AG10803 (cell line): ENCODE results near the gene MRPL40.
A peak's percentile ranks its signal among the peaks of the same experiment; 100 is the strongest.

ENCODE experiments used
- DNase-seq: peaks from one replicate; pipeline ENCODE4 v3.0.0; 2010; ENCODE audit warnings: low read depth
- H3K4me3 ChIP-seq: 2 replicates; pipeline ENCODE4 v1.5.1; 2011; ENCODE audit warnings: mild to moderate bottlenecking, low read length, control low read depth
- TF ChIP-seq, protein P1 (sequence below): conservative IDR thresholded peaks from 2 replicates; pipeline ENCODE4 v1.5.1; 2011; ENCODE audit warnings: mild to moderate bottlenecking, low read length, control low read depth, inconsistent platforms

The MRPL40 gene

GRCh38 chr22:19463491-19464469 is 31.4 kb downstream of the MRPL40 start:
- TF ChIP-seq, protein P1, sequence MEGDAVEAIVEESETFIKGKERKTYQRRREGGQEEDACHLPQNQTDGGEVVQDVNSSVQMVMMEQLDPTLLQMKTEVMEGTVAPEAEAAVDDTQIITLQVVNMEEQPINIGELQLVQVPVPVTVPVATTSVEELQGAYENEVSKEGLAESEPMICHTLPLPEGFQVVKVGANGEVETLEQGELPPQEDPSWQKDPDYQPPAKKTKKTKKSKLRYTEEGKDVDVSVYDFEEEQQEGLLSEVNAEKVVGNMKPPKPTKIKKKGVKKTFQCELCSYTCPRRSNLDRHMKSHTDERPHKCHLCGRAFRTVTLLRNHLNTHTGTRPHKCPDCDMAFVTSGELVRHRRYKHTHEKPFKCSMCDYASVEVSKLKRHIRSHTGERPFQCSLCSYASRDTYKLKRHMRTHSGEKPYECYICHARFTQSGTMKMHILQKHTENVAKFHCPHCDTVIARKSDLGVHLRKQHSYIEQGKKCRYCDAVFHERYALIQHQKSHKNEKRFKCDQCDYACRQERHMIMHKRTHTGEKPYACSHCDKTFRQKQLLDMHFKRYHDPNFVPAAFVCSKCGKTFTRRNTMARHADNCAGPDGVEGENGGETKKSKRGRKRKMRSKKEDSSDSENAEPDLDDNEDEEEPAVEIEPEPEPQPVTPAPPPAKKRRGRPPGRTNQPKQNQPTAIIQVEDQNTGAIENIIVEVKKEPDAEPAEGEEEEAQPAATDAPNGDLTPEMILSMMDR = no peak
- H3K4me3 ChIP-seq = no peak overlapping the region
- DNase-seq = peak; percentile 63

DNA sequence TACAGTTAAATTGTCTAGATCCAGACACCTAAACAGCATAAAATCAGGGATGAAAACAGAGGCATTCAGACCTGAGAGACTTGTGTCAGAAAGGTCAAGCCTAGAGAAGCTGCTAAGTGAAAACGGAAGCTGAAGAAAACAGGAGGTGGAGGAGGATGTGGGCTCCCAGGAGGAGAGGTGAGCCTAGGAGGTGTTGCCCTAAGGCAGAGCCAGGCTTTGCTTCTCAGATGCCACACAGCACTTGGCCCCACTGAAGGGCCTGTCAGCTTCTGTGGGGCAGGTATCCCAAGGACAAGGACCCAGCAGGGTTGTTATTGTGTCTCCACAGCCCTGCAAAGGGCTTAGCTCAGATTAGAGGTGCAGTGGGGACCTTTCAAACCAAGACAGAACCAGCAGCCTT is 32.2 kb downstream of the MRPL40 start:
- TF ChIP-seq, protein P1 = no peak
- DNase-seq = no peak
- H3K4me3 ChIP-seq = no peak overlapping the region

- H3K4me3 ChIP-seq = no peak overlapping the region
- no peak for DNase-seq
- TF ChIP-seq, protein P1 = no peak
These were observed 32.6 kb downstream of the MRPL40 start for GRCh38 chr22:19464975-19465374.

DNA sequence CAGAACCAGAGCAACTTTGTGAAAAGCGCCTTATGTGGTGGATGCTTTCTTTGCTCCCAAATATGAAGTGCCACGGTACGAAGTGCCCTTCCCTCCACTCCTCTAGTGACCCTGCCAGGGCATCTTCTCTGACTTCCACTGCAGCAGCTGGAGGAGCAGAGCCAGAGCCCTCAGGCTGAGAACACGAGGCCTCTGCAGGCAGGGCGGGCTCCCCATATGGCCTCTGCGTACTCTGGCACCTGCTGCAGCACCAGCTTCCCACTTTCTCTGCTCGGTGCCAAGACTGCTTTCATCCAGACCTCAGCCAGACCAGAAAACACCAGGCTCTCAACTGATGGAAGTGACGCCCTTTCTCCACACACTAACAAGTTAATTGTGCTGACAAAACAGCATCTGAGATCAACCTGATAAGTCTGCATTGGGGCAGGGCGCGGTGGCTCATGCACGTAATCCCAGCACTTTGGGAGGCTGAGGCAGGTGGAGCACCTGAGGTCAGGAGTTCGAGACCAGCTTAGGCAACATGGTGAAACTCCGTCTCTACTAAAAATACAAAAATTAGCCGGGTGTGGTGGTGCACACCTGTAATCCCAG is 33.9 kb downstream of the MRPL40 start:
- H3K4me3 ChIP-seq = no peak overlapping the region
- TF ChIP-seq, protein P1 = no peak
- no peak for DNase-seq

DNA sequence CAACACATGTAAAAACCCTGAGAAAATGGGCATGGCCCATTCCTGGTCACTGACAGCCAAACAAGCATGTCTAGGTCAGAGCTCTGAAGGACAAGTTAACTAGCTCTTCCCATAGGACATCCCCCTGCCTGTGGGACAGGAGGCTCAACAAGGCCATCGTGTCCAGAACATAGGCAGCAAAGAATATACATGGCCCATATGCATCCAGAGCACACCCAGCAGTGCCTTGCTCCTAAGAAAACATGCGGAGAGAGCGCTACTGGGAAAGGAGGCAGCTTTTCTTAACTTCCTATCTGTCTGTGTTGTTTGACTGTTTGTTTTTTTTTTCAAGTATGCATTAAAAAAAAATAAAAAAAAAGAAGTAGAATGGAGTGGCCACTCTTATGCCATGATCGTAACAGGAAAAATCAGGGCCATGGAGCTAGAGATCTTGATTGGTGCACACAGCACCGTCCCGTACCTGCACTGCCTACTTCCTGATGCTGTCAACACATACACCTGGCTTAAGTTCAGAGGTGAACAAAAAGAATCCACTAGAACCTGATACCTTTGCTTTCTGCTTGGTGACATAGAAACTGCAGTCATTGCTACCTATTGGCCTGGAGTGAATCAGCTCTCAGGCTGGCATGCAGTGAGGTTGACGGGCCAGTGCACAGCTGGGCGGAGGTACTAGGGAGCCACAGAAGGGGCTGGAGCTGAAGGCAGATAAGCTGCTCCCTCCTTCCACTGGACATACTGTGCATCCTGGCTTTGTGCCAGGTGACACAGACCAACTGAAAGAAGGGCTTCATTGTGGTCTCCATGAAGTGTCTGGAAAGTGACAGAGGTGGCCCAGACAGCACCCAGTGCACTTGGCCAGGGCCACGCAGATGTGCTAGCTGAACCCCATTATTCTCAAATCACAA is 34.8 kb downstream of the MRPL40 start:
- no peak for DNase-seq
- no peak overlapping the region for H3K4me3 ChIP-seq
- TF ChIP-seq, protein P1 = no peak

GRCh38 chr22:19467912-19468311 is 35.6 kb downstream of the MRPL40 start:
- TF ChIP-seq, protein P1 = no peak
- no peak overlapping the region for H3K4me3 ChIP-seq
- no peak for DNase-seq
